Activated CD4-positive, CD25-positive, alpha-beta regulatory T cell (primary cell): ENCODE data around the gene APOA5.

Experiments used
- DNase-seq, 4 experiments: peaks; one replicate each; lab custom pipeline; 2025; lab: John Stamatoyannopoulos, UW

APOA5 gene

DNA sequence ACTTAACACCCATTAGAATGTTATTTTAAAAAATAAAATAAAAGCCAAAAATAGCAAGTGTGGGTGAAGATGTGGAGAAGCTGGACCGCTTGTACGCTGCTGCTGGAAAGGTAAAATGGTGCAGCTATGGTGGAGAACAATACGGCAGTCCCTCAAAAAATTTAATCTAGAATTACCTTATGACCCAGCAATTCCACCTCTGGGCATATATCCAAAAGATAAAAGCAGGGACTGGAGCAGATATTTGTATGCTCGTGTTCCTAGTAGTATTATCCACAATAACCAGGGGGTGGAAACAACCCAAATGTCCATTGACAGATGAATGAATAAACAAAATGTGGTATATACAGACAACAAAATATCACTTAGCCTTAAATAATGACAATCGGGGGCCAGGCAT lies 6.1 kb upstream of the APOA5 start:
- DNase-seq, result no peak

DNA sequence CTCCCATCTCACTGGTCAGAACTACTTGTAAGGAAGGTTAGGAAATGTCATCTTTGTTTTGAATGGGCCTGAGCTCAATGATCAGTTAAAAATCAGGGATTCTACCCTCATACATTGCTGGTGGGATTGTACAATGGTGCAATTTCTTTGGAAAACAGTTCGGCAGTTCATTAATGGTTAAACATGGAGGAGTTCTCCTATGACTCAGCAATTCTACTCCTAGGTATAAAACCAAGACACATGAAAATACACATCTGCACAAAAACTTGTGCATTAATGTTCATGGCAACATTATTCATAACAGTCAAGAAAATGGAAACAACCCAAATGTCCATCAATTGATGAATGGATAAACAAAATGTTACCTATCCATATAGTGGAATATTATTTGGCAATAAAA lies 4.9 kb upstream of the APOA5 start:
- DNase-seq, result no peak

DNA sequence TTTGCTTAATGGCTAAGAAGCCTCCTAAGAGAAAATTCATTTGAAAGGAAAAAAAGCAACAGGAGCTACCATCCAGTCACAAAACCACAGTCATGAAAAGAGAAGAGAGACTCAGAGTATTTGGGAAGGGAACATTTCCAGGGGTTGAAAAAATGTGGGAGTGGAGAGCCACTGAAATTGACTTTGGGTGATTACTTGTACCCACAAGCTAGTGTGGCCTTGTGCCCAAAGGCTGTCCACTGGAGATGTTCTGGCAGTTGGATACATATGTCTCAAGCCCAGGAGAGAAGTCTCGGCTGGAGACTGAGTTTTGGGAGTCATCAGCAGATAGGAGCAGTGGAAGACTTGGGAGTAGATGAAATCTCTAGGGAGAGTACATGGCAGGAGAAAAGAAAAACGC lies 3.2 kb upstream of the APOA5 start:
- DNase-seq, result no peak

DNA sequence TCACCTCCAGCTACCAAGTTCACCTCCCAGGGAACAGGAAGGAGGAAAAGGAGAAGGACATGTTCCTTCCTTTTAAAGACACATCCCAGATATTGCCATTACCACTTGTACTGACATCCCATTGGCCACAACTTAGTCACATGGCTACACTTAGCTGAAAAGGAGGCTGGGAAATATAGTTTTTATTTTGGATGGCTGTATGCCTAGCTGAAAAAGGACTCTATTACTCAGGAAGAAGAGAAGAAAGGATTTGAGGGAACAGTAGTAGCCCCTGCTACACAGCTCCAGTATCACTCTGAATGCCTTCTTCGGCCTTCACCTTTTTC lies 2.1 kb upstream of the APOA5 start:
- DNase-seq, result no peak

DNA sequence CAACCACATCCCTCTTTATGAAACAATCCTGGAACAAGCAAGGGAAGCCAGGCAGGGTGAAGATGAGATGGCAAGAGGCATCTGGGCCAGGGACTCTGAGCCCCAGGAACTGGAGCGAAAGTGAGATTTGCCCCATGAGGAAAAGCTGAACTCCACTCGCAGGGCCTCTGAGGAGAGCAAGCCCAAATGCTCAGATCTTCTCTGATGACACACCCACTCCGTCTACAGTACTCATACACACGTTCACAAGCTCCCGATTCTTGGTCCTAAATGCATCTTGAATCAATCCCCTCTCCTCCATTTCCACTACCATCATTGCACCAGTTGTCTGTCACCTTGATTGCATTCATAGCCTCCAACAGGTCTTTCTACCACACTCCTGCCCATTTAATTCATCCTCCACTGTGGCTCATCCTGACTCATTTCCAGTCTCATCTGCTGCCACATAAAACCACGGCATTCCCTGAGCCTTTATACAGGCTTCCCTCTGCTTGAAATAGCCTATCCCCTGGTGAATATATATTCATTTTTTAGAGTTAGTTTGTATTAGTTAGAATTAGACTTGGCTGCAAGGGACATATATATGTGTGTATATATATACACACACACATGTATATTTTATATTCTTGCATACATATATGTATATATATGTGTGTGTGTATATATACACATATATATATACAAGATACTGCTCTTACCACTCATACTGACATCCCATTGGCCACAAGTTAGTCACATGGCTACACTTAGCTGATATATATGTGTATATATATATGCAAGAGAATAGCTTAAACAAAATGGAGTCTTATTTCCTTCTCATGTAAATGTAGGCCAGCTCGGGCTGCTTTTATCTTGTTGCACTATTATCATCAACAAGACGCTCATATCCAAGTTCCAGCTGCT lies 1.4 kb upstream of the APOA5 start:
- DNase-seq, result no peak

DNA sequence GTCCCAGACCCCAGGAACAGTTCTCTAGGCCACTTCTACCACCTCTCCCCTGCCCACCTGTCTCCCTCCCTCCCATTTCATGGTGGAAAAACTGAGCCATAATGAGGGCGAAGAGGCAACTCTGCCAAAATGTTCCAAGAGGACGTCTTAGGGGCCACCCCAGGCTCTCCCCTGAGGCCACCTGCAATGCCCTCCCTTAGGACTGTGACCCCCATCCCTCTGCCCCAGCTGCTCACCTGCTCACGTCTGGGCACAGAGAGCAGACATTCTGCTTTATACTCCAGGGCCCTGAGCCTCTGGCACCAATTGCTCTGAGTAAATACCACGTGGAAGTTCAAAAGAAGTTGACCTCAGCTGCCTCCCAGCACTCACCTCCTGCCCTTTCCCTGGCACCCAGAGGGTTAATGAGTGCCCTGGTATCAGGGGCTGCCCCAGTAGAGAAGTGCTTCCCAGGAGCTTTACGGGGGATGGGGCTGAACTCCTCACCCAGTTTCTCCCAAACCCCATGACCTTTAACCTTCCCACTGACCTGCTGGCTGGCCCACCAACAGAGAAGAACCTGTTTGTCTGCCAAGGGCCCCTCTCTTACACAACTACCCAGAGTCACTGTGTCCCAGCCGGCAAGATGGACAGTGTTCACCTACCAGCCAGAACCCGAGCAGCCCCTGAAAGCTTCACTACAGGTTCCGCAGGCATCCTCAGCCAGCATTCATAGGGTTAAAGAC lies 627 bp upstream of the APOA5 start:
- no peak for DNase-seq

DNA sequence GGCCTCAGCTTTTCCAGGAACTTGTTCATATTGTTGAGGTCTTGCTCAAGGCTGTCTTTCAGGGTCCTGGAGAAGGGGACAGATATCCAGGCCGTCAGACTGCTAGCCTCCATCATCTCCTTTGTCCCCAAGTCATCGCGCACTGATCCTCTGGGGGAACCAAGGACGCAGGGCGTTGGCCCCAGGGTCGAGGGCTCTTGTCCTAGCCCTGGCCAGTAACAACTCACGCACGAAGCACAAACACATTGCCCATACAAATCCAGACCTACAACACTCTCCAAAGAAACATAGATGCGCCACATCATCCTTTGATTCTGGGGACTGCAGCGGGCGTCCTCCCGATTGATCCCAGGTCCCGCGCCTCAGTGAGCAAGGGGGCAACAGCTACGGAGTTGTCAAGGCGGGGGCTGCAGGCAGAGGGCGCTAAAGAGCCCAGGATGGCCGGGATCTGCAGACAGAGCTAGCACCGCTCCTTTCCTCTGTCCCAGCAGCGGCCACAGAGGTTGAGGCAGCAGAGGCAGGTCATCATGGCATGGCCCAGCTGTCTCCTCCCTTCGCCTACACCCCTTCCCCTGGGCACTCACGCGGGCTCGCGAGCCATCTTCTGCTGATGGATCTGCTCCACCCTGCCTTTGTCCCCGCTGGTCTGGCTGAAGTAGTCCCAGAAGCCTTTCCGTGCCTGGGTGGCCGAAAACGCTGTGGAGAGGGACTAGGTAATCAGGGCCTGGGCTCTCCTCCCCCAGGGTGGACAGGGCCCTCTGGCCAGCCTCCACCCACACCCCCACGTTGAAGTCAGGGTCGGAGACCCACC lies 472 bp downstream of the APOA5 start:
- DNase-seq, result peak; percentile 46 to 65 (median 58)

DNA sequence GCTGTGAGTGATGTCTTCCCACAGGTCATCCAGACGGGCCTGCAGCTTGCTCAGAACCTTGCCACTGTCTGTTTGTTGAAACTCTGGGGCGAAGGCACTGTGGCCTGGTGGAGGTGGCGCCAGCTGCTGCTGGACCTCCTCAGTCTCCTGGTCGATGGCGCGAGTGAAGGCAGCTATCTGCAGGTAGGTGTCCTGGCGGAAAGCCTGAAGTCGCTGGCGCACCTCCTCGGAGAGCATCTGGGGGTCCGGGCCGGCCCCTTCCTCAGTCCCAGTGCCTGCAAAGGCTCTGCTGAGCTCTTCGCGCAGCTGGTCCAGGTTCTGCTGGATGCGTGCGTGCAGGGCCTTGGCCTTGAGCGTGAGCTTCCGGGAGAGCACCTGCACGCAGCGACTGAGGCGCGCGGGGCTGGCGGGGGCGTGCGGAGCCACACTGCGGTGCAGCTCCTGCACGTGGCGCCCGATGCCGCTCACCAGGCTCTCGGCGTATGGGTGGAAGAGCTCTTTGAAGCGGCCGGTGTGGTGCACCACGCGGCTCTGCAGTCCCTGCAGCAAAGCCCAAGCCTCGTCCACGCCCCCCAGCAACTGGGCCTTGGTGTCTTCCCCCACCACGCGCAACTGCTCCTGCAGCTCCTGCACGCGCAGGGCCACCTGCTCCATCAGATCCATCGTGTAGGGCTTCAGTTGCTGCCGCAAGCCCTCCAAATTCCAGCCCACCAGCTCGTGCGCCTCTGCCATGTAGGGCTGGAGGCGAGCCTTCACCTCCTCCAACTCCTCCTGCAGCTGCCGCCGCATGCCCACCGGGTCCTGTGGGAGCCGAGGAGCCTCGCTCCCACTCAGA lies 1.3 kb downstream of the APOA5 start:
- DNase-seq, result no peak

DNA sequence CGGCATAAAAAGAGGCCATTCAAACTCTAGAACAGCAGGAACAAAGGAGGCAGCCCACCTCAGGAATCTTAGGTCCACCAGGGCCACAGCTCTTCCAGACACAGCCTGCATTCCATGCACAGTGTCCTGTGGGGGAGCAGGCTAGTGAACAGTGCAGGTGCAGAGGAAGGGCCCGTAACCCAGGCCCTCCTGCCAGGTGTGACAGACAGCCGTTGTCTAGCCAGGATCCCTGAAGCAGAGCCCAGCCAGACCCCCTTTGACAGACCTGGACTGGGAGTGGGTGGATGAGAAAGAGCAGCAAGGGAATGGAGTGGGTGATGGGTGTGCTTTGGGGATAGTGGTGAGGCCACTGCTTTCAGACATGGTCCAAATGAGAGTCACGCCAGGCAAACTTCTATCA lies 2.7 kb downstream of the APOA5 start:
- DNase-seq, result no peak

DNA sequence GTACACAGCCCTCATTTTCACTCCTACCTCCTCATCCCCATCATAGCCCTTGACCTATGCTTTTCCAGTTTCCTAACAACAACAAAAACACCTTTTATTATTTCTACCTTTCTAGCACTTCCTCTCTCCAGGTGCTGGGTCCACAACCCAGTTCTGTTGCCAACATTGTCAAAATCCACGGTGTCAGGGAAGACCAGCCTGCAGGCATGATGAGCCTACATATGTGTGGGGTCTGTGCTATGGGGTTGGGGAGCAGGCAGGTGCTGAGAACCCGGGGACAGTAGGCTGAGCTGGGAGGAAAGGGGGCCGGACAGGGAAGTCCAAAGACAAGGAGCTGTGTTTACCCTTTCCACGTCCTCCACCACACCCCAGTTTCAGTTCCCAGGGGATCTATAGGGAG lies 3.1 kb downstream of the APOA5 start:
- DNase-seq, result no peak

DNA sequence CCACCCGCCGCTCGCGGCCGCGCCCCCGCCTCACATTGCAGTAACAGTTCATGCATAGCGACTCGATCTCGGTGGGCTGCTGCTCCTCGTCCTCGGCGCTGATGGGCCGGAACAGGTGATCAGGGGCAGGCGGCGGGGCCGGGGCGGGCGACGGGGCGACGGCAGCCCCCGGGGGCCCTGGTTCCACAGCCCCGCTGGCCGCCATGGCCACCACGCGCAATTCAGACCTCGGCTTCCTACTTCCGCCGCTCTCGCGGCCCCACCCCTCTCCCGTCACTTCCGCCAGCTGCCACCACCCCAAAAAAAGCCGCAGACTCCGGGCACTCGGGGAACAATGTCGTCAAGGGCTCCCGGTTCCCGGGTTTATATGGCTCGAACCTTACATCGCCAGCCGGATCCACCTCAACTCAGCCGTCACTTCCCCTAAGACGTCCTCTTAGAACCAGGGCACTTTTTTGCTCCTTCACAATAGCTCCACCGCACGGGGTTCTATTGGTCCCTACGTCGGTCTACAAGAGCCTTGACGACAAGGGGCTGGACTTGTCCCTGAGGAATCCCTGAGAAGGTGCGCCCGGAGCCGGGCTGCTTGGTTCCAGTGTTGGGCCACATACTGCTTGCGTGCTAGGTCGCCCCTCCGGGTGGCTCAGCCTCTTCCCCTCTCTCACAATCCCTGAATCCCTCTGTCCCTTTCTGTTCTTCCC lies 3.7 kb downstream of the APOA5 start, which contains the start of gene ZPR1:
Gene ZPR1 (minus strand): TSS at position 238 of the 701 bp plus-strand sequence. CDS start 33 bp downstream, at position 205.
- peak; percentile 51 to 78 (median 73) for DNase-seq

DNA sequence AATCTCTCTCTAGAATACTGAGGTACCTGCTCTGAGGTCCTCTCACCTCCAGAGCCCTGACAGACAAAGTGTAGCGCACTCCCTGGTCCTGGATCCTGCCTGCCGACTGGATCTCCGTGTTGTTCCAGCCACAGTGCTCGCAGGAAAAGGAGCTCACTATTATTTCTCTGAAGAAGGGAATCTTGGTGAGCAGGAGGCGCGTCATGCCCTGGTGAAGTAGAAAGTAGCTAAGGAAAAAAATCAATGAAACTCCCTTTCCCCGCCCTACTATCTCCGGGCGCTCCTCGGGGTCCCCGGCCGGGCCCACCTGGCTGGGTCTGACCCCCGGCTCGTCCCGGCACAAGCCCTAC lies 4.3 kb downstream of the APOA5 start:
- no peak for DNase-seq

DNA sequence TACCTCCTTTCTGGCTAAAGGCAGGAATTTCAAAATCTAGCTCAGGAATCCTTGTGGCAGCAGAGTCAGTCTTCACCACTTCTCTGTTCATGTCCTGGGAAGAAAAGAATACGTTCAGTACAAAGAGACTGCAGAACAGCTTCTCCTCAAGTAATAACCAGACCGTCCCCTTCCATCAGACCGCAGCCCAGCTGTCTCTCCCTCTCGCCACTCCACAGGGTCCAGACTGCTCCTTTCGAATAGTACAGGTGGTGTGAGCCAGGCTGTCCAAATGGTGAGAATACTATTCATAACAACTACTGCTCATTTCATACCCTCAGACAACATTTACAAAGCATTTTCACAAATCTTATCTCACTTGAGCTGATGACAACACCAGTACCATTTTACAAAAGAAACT lies 4.7 kb downstream of the APOA5 start:
- DNase-seq, result no peak

DNA sequence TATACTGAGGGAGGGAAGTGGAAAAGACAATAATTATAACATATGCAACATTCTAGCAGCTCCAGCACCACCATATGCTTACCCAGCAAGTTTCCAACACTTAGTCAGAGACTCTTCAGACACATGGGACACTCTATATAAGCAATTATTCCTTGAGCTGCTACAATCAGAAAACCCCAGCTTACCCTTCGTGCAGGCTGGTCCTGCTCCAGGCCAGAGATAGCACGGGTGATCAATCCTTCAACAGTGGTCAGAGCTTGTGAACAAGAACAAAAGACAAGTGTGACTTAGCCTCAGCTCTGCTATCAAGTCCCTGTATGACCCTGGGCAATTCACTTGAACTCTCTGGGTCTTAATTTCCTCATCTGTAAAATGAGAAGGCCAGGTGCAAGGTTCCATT lies 5.4 kb downstream of the APOA5 start:
- DNase-seq, result no peak

DNA sequence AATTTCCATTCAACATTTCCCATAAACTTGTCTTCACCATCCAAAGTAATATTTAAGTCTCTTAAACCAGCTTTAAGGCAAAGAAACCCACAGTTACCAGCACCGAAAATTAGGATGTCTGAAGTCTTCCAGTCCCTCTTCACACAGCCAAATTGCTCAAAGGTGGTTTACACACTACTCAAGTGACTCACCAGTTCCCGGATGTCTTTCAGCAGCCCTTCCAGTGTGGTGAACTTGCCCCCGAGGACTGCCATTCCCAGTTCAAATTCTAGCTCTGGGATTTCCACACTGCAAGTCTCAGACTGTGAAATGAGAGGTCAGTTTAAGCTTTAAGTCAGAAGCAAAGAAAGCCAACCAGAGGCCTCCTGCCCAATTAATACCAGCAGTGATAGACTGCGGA lies 9.0 kb downstream of the APOA5 start:
- no peak for DNase-seq

DNA sequence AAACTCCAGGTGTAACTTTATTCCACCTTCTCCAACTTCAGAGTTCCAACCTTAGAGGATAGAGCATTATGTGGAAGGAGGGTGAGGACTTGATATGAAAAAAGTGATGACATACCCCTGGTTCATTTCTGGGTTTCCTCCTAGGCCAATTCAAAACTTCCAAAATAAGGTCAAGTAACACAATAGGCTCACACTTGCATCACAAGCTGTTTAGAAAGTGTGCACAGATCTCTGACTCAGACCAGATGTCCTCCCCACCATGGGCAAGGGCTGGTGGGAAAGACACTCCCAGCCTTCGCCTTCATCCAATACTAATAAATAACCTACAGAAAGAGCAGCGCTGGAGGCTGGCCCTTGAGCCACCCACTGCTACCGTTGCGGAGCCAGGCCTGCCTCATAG lies 13.1 kb downstream of the APOA5 start:
- DNase-seq, result no peak

DNA sequence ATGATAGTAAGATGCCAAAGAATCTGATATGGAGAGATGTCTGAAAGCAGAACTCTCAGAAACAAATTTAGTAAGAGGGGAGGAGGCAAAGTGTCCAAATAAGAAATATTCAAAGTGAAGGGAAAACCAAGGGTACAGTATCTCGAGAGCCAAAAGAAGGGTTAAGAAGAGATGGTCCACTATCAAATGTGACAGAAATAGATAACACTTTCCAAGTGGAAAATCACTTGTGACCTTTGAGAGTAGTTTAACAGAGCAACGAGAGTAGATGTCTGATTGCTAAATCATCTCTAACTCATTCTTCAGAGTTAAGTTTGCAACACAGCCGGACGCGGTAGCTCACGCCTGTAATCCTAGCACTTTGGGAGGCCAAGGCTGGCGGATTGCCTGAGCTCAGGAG lies 14.6 kb downstream of the APOA5 start:
- DNase-seq, result no peak

DNA sequence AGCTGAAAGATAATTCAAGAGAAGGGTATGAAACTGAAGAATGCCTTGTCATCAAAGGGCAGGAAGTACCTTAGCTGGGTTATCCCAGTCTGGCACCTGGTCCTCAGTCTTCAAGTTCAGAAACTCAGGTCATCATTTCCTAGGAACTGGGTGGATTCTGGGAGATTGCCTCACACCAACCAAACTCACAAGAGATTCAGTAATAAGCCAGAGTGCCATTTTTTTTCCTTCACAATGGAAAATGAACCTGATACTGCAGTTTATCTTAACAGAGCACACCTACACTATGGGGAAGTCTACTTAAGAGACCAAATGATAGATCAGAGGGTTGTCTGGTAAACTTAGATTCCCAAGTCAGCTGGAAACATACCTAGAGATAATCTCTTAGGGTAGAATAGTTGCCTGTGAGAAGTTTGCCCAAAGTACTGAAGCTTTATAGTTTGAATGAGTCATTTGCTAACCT lies 15.1 kb downstream of the APOA5 start:
- no peak for DNase-seq

DNA sequence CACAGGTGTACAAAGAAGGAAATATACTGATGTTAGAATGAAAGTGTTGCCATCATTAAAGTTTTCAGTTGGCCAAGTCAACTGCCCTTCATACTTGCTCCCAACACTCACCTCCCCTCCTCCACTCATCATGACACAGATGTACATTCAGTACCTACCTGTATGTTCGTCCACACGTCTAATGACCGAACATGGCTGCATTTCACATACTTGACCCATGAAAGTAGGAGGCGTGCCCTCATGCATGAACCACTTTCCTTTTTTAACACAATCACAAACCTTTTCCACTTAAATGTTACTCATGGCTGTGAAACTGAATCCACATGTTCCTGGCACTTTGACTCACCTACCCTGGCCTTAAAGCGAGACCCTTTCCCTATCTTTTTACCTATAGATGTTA lies 15.7 kb downstream of the APOA5 start:
- no peak for DNase-seq

DNA sequence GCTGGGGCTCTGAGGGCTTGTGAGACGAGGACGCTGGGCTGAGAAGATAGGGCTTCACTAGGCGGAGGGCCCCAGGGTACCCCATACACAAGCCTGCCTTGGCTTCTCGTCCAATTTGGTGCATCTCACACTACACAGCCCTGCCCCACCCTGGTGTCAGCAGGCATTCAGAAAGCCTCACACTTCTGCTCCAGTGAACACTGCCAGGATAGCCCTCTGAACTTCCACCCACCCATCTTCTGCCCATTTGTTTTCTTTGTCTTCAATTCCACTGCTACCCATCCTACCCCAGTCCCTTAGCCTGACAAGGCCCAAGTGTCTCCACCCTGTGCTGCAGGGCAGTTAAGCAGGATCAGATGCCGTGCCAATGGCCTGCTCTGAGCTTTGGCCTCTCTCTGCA lies 17.0 kb downstream of the APOA5 start:
- no peak for DNase-seq
